Epithelial cell of alveolus of lung (primary cell): Measurements from ENCODE around the gene ARL15. TPM values are rescaled to one million over a fixed set of nuclear protein-coding genes. Genes with fewer than 3 reads are reported as not detected.

Experiments
- total RNA-seq: library from RNA; depleted of rRNA; stranded (reverse); fragments of >200 nt; gene quantifications from 2 replicates; pipeline ENCODE4 v1.2.1, GENCODE V29; 2015

Gene ARL15
- total RNA-seq: 10.7 and 17.5 TPM in 2 replicates

DNA sequence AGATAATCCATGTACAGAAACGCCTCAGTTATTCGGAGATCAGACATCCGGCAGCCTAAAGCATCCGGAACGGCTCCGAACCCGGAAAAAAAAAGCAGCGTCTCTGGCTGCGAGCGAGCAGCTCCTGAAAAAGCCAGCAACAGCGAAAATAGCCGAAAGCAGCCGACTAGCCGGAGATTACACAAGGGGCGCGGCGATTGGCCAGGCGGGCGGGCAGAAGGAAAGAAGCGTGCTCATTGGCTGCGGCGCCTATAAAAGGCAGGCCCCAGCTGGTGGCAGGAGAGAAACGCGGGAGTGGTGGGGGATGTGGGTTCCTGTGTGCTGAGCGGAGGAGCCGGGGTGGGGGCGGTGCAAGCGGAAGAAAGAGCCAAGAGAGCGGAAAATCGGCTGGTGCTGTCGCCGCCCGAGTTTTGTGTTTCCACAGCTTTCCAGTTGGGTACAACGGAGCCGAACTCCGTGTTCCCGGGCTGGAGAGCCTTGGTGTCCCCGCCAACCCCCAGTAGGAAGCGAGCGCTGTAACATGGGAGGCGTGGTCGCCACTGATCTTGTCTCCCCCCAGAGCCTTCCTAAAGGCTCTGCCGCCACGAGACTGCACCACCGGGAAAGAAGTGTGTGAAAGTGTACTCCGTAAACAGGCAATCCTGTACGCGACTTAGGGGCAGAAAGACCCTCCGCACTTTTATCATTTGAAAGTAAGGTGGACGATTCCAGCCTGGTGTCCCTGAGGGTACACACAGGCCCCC, at the start of gene ARL15:
Gene ARL15 (minus strand): TSS at position 141 of the 743 bp plus-strand sequence.

Other genes starting within 250 kb of the ARL15 start
- 2.9 TPM in 1 of 2 replicates, not detected in the other for gene HSPB3, start 145.1 kb upstream of the ARL15 start, total RNA-seq
- 42.9 and 73.5 TPM in 2 replicates for gene SNX18, start 207.2 kb upstream of the ARL15 start, total RNA-seq